GM12892 (cell line): ENCODE measurements around the gene STX7.

Experiments used
- DNase-seq: peaks from one replicate; pipeline ENCODE4 v3.0.0; 2011; ENCODE audit not compliant: insufficient read length
- FAIRE-seq: peaks from 2 replicates; lab custom pipeline; 2011; peaks lifted over from hg19 to GRCh38; lab: Jason Lieb, UNC
- POLR2A ChIP-seq: IDR thresholded peaks from 2 replicates; pipeline ENCODE4 v1.6.1; 2011; ENCODE audit warnings: low read depth, low read length, control low read depth
- POLR2AphosphoS5 ChIP-seq: IDR thresholded peaks from 2 replicates; pipeline ENCODE4 v1.6.1; 2011; ENCODE audit warnings: low read depth, low read length, control low read depth
- TAF1 ChIP-seq: IDR thresholded peaks from 2 replicates; pipeline ENCODE4 v1.6.1; 2011; ENCODE audit warnings: low read depth, mild to moderate bottlenecking, control low read depth, low read length, borderline replicate concordance

The STX7 gene

GRCh38 chr6:132504757-132505156, 8.2 kb downstream of the STX7 start:
- TF ChIP-seq POLR2AphosphoS5, result no peak
- no peak for TF ChIP-seq POLR2A
- no peak for TF ChIP-seq TAF1
- FAIRE-seq, result no peak
- DNase-seq, result no peak

DNA sequence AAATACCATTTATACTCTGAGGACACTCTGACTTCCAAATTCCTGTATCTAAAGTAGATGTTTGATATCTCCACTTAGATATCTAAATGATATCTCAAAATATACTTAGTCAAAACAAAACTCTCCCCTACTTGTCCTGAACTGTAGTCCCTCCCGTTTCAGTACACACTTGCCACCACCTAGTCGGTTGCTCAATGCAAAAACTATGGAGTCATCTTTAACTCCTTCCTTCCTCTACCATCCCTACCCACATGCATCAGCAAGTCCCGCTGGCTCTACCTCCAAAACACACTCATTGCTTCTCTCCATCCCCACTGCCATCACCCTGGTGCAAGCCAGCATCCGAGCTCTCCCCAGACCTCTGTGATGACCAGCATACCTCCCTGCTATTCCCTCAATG, 13.2 kb downstream of the STX7 start:
- TF ChIP-seq POLR2AphosphoS5, result no peak
- FAIRE-seq, result no peak
- no peak for DNase-seq

GRCh38 chr6:132498638-132499037, 14.3 kb downstream of the STX7 start:
- TF ChIP-seq TAF1, result no peak
- TF ChIP-seq POLR2A, result no peak
- TF ChIP-seq POLR2AphosphoS5, result no peak
- DNase-seq (no peak), FAIRE-seq (peak; percentile 89)

DNA sequence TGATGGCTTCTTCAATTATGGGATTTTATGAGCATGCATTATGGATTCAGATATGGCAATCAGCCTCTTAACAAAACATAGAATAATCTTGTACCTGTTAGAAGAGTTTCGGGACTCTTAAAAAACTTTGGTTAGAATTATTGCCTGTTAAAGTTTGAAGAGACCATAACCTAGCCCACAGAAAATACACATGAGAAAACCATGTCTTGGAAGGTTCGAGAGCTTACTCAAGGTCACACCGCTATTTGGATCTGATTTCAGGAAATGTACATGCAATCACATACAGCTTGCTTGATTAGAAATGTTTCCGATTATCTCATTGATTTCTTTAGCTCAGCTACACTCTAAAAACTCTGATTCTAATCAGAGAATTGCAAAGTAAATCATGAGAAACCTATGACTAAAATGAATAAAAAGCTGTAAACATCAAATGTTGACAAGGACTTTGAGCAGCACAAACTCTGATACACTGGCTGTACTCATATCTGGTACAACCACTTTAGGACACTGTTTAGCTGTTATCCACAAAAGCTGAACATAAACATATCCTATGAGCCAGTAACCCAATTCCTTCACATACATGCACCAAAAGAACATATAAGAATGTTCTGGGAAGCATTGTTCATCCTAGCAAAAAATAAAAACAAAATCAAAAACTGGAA, 16.3 kb downstream of the STX7 start:
- TF ChIP-seq POLR2A, result no peak
- TF ChIP-seq POLR2AphosphoS5, result no peak
- TF ChIP-seq TAF1, result no peak
- DNase-seq, result no peak
- FAIRE-seq, result peak; percentile 80

DNA sequence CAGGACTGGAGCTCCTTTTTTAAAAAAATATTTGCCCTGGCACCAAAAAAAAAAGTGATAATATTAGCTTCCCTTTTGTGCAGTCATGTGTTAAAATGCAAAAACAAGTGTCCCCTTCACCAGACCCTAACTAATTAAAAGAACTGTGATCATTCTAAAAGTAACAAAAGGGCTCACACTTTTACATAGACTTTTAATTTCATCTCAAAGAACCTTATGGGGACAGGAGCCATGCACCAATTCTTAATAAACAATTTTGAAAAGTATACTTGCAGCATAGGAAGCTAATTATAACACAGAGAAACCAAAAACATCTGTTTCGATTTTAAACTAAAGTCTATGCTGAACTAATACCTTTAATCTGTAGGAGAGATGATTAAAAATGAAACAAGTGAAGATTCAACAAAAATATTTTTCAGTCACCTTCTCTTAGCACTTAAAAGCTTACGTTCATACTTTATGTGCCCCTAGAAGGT, 17.3 kb downstream of the STX7 start:
- no peak for TF ChIP-seq POLR2AphosphoS5
- TF ChIP-seq TAF1, result no peak
- TF ChIP-seq POLR2A, result no peak
- DNase-seq (no peak), FAIRE-seq (no peak)

- no peak for DNase-seq
- FAIRE-seq, result peak; percentile 5
- TF ChIP-seq TAF1 (no peak), POLR2AphosphoS5 (no peak), POLR2A (no peak)
Measured at GRCh38 chr6:132494954-132495353, 18.0 kb downstream of the STX7 start.

DNA sequence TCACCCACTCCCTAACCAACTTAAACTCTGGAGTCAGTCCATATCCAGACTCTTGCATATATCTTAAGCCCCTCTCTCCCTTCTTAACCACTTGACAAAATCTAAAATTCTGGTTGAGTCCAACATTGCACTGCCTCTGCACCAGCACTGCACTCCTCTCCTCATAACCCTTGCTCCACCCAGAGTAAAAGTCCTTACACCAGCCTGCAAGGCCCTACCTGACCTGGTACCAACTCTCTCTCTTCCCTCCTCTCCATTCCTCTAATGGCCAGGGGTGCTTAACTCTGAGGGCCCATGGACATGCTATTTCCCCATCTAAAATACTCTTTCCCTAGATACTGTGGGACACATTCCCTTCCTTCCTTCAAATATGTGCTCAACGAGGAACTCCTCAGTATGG, 21.0 kb downstream of the STX7 start:
- TF ChIP-seq POLR2A (no peak), POLR2AphosphoS5 (no peak), TAF1 (no peak)
- DNase-seq, result no peak
- FAIRE-seq, result no peak

DNA sequence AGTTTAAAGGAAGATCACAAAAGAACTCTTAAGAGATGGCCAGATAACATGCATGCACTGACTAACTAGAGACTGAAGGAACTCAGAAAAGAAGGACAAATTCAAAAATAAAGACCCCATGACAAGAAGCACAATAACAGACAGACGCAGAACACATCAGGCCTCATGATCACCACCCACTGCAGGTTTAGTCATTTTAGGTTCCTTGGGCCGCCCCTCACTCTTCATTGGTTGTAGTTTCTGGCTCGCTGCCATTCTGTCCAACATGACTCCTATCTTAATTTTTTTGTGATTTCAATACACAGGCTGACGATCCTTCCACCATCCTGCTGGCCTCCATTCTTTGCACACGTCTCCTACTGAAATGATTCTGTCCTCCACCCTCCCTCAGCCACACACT, 21.6 kb downstream of the STX7 start:
- TF ChIP-seq TAF1 (no peak), POLR2A (no peak), POLR2AphosphoS5 (no peak)
- DNase-seq, result no peak
- no peak for FAIRE-seq

- TF ChIP-seq TAF1, result no peak
- TF ChIP-seq POLR2A, result no peak
- TF ChIP-seq POLR2AphosphoS5, result no peak
- DNase-seq (no peak), FAIRE-seq (peak; percentile 84)
Measured at GRCh38 chr6:132490478-132491204, 22.3 kb downstream of the STX7 start.

GRCh38 chr6:132490024-132490423, 22.9 kb downstream of the STX7 start:
- TF ChIP-seq POLR2A (no peak), POLR2AphosphoS5 (no peak), TAF1 (no peak)
- DNase-seq, result no peak
- FAIRE-seq, result no peak

GRCh38 chr6:132489376-132489775, 23.5 kb downstream of the STX7 start:
- FAIRE-seq, result no peak

DNA sequence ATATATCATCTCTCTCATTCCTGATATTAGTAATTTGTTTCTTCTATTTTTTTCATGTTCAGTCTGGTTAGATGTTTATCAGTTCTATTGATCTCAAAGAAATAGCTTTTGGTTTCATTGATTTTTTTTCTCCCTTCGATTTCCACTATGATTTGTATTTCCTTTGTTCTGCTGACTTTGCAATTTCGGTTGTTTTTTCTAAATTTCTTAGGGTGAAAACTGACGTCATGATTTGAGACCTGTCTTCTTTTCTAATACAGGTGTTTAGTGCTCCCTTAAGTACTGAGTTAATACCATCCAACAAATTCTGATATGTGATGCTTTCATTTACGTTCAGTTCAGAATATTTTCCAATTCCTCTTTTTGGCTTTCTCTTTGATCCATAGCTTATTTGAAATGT, 25.2 kb downstream of the STX7 start:
- no peak for TF ChIP-seq TAF1
- no peak for TF ChIP-seq POLR2AphosphoS5
- no peak for TF ChIP-seq POLR2A
- DNase-seq (no peak), FAIRE-seq (no peak)

More at GRCh38 chr6:132489376-132489775, 23.5 kb downstream of the STX7 start:
- no peak for TF ChIP-seq POLR2AphosphoS5
- no peak for TF ChIP-seq POLR2A
- TF ChIP-seq TAF1, result no peak
- no peak for DNase-seq

GRCh38 chr6:132484680-132485018, 28.3 kb downstream of the STX7 start:
- FAIRE-seq (no peak), DNase-seq (no peak)
- TF ChIP-seq TAF1 (no peak), POLR2A (no peak), POLR2AphosphoS5 (no peak)
